Activated CD4-positive, CD25-positive, alpha-beta regulatory T cell treated with anti-CD3 and anti-CD28 coated beads, Interleukin-2, amount 50 U/mL, for 72 hours (primary cell): ENCODE measurements around the gene CBX2.

Source experiments
- DNase-seq: peaks from one replicate; pipeline ENCODE4 v3.0.0; 2021

The CBX2 gene

DNA sequence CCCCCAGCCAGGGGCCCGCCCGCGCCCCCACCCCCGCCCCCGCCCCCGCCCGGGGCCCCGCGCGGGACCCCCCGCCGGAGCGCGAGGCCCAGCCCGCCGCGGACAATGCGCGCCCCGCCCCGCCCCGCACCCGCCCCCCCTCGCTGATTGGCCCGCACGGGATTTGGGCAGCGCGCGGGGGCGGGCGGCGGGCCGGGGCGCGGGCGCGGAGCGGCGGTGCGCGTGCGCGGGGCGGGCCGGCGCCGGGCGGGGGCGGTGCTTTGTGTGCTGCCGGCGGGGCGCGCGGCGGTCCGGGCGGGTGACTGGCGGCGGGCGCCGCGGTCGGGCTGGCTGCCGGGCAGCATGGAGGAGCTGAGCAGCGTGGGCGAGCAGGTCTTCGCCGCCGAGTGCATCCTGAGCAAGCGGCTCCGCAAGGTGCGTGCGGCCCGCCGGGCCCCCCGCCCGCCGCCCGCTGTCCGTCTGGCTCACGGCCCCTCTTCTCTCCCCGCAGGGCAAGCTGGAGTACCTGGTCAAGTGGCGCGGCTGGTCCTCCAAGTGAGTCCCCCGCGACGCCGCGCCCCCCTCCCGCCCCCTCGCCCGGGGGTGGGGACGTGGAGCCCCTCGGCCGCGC lies at the start of gene CBX2:
Gene CBX2, plus strand, starts transcription at position 255 of the 610 bp plus-strand sequence. Its CDS starts 88 bp downstream, at position 343.
- DNase-seq = peak; percentile 88

DNA sequence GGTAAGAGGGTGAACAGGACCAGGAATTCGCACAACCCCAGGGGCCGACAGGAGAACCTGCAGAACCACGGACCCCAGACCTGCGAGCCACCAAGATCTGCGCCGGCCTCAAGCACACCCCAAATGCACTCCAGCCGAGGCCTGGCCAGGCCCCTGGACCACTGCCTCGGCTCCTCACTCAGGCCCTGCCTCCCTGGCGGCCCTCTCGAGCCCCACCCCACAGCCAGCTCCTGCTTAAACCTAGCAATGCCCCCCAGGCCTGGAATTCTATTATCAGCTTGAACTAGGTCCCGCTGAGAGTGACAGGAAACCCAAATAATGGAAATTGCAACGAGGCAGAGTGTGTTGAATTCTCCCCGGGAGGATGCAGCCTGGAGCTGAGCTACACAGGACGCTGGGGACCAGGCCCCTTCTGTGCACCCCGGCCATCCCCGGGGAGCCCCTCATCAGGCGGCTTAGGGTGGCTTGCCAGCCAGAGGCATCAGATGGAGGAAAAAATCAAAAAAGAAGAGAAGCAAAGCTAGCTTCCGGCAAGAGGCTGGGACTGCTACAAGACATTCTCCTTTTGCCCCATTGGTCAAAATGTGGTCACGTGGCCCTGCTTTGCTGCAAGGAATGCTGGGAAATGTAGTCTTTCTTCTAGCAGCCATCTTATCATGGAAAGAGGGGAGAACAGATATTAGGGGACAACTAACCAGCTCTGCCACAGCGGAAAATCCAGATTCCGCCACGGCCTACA lies 49.6 kb upstream of the CBX2 start:
- DNase-seq = peak; percentile 81

DNA sequence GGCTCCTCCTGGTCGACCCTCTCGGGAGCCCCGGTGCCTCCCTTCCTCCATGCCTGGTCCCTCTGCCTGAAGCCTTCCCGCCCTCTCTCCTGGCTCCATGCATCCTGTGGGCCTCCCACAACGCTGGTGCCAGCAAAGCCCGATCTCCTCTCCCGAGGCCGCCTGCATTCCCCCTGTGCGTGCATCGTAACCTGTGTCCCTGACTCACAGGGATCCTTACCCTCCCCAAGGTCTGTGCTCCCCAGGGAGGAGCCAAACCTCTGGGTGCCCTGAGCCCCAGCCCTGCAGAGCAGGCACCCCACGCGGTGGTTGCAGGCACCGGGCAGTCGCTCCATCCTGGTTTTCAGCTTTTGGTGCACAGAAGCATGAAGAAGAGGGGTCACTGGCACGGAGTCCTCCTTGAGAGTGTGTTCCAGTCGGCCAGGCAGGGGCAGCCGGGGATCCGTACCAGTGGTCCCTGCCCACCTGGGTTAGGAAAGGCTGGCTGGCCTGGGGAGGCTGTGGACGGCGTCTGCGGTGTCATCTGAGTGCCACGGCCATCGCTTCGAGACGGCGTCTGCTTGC lies 49.0 kb upstream of the CBX2 start:
- DNase-seq = no peak

GRCh38 chr17:79729761-79730160 lies 48.2 kb upstream of the CBX2 start:
- no peak for DNase-seq

- DNase-seq = no peak
Observed at GRCh38 chr17:79730437-79730768, 47.5 kb upstream of the CBX2 start.

DNA sequence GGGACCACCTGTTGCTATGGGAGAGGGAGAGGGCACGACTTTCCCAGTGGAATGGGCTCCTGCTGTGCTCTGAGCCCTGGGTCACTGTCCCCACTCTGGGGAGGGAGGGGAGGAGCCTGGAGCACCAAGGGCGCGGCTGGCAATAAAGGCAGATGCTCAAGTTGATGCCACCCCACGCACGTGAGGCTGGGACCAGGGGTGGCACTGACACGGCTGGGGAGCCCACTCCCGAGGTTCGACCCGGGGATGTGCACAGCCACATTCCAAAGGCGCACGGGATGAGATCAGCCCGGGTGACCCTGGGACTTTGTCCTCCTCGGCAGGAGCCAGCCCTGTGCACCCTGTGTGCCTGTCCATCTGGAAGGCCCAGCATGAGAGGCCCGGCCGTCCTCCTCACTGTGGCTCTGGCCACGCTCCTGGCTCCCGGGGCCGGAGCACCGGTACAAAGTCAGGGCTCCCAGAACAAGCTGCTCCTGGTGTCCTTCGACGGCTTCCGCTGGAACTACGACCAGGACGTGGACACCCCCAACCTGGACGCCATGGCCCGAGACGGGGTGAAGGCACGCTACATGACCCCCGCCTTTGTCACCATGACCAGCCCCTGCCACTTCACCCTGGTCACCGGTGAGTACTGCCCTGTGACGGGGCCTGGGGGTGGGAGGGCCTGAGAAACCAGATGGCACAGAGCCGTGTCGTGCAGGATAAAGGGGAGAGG lies 47.0 kb upstream of the CBX2 start, which contains the start of gene ENPP7:
Gene ENPP7, plus strand, starts transcription at position 175 of the 715 bp plus-strand sequence. Its CDS starts 197 bp downstream, at position 372.
- DNase-seq = no peak

GRCh38 chr17:79732254-79732653 lies 45.7 kb upstream of the CBX2 start:
- DNase-seq = no peak

DNA sequence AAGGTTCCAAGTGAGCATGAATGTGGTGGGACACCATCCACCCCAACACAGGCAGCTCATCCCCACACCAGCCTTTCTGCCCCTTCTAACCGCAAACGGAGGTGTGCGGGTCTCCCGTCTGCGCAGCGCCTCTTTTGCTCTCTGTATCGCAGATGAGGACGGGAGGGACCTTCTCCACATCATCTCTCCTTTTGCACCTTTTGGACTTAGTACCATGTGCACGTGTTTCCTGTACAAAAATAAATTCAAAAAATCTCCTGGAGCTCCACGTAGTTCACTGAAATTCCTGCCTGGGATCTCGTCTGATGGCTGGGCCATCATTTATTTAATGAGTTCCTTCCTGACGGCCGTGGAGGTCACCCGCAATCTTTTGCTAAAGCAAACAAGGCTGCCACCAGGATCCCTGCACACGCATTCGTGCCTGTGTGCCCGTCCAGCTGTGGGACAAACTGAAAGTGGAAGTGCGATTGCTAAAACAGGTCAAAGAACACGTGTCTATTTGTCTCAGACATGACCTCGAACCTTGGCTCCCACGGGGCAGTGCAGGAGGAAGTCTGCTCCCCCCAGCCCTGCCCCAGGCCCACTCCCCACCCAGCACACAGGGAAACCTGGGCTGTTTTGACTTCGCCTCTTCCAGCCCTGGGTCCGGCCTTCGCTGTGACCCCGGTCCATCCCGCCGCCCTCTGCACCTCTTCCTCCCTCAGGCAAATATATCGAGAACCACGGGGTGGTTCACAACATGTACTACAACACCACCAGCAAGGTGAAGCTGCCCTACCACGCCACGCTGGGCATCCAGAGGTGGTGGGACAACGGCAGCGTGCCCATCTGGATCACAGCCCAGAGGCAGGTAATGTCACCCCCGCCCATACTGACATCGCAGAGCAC lies 44.9 kb upstream of the CBX2 start:
- no peak for DNase-seq

DNA sequence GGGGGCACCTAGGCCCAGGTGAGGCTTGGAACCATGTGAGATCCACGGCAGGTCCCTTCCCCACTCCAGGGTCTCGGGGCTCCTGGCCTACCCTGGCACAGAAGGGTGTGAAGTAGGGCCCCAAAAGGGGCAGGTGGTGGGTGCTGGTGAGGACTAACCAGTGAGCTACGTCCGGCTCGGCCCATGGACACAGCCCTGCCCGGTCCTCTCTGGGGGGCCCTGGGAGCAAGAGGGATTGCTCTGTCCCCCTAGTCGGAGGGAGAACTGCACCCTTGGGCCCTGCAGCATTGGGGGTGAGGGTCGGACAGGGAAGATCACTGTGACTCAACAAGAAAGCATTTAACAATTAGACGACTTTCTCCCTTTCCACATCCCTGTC lies 44.3 kb upstream of the CBX2 start:
- no peak for DNase-seq

- DNase-seq = no peak
Observed at GRCh38 chr17:79735096-79735495, 42.9 kb upstream of the CBX2 start.

- DNase-seq = no peak
Observed at GRCh38 chr17:79737046-79737921, 40.7 kb upstream of the CBX2 start.

GRCh38 chr17:79737922-79738578 lies 39.9 kb upstream of the CBX2 start:
- no peak for DNase-seq

- DNase-seq = no peak
Observed at GRCh38 chr17:79738643-79739042, 39.3 kb upstream of the CBX2 start.

GRCh38 chr17:79739148-79740062 lies 38.5 kb upstream of the CBX2 start:
- DNase-seq = no peak

DNA sequence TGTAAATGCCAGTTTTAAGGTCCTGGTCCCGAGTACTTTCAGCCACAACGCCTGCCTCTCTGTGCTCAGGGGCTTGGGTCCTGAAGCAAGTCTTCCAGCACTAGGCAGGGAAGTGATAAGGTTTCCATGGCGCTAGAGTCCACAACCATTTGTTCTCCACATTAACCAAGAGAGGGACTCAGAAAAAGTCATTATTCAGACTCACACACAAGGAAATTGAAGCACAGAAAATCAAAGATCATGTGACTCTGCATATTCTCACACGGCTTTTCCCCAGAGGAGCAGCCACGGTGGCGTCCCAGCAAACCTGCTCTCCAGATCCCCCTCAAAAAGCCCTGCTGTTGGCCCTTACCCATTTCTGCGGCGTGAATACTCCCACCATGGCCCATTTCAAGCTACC lies 37.5 kb upstream of the CBX2 start:
- no peak for DNase-seq

DNA sequence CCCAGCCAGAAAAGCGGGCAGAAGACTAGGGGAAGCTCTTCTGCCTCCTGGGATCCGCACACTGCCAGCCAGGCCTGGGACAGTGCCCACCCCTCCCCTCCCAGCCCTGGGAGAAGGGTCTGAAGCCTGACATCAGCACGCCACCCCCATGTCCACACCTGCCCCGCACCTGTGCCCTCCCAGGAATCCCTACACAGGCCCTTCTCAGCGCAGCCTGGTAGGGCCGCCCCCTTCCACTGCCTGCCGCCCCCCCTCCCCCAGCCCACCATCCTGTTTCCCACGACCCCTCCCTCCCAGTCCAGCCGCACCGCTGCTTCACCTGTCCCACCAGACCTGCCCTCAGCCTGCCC lies 36.6 kb upstream of the CBX2 start:
- DNase-seq = no peak

- DNase-seq = peak; percentile 85
Observed at GRCh38 chr17:79741751-79742588, 36.0 kb upstream of the CBX2 start.

GRCh38 chr17:79742589-79742918 lies 35.4 kb upstream of the CBX2 start:
- DNase-seq = no peak

GRCh38 chr17:79742951-79743476 lies 34.9 kb upstream of the CBX2 start:
- DNase-seq = no peak
